ENCODE results near the gene CCDC150.

CCDC150 gene

GRCh38 chr2:196711625-196712024 lies 72.1 kb downstream of the CCDC150 start:
- TF ChIP-seq CTCF (IDR thresholded peaks at IDR 0.05; ENCODE audit: extremely low read depth, missing control alignments), result no peak
- no peak for DNase-seq (ENCODE audit: low spot score)

GRCh38 chr2:196712867-196713266 lies 73.4 kb downstream of the CCDC150 start:
- no peak for TF ChIP-seq CTCF (IDR thresholded peaks at IDR 0.05; ENCODE audit: extremely low read depth, missing control alignments)
- no peak for DNase-seq (ENCODE audit: low spot score)

- DNase-seq (ENCODE audit: low spot score), result no peak
- TF ChIP-seq CTCF (IDR thresholded peaks at IDR 0.05; ENCODE audit: extremely low read depth, missing control alignments), result no peak
Measured at GRCh38 chr2:196718419-196719109, 79.0 kb downstream of the CCDC150 start.

- TF ChIP-seq CTCF (IDR thresholded peaks at IDR 0.05; ENCODE audit: extremely low read depth, missing control alignments), result no peak
- no peak for DNase-seq (ENCODE audit: low spot score)
Measured at GRCh38 chr2:196719110-196719872, 79.8 kb downstream of the CCDC150 start.

- no peak for TF ChIP-seq CTCF (IDR thresholded peaks at IDR 0.05; ENCODE audit: extremely low read depth, missing control alignments)
- DNase-seq (ENCODE audit: low spot score), result no peak
Measured at GRCh38 chr2:196723571-196723970, 84.1 kb downstream of the CCDC150 start.

- no peak for DNase-seq (ENCODE audit: low spot score)
- no peak for TF ChIP-seq CTCF (IDR thresholded peaks at IDR 0.05; ENCODE audit: extremely low read depth, missing control alignments)
Measured at GRCh38 chr2:196725218-196725617, 85.7 kb downstream of the CCDC150 start.

- no peak for DNase-seq (ENCODE audit: low spot score)
- TF ChIP-seq CTCF (IDR thresholded peaks at IDR 0.05; ENCODE audit: extremely low read depth, missing control alignments), result no peak
Measured at GRCh38 chr2:196725882-196726281, 86.4 kb downstream of the CCDC150 start.

Measured in GM20000 (cell line).